Astrocyte of the hippocampus (primary cell): ENCODE measurements around the gene PPP4R4.
"Not testable (repeated sequence)": the region's sequence is repeated elsewhere in the genome, so short reads cannot be mapped to it uniquely, and the experiment has no call there.

Experiments
- DNase-seq: peaks from one replicate; pipeline ENCODE4 v3.0.0; 2011; ENCODE audit warnings: low read depth, low spot score

PPP4R4 gene

GRCh38 chr14:94269156-94269555 is 95.0 kb downstream of the PPP4R4 start:
- no peak for DNase-seq

DNA sequence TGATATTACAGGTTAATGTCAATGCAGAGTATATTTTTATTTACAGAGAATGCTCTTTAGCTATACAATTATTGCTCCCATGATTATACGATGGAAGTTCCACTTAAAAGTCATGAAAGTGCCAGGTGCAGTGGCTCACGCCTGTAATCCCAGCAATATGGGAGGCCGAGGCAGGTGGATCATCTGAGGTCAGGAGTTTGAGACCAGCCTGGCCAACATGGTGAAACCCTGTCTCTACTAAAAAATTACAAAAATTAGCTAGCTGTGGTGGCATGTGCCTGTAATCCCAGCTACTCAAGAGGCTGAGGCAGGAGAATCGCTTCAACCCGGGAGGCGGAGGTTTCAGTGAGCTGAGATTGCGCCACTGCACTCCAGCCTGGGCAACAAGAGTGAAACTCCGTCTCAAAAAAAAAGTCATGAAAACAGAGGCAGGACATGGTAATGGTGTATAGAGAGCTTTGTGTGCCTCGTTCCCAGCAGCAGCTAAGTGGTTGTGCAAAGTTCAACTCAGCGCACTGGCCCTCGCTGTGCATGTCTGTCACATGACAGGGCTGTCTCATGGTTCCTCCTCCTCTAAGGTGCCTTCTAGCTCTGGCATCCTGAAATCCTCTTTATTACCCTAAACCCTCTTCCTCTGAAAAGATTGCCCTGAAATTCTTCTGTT is 102.9 kb downstream of the PPP4R4 start:
- DNase-seq: not testable (repeated sequence)

DNA sequence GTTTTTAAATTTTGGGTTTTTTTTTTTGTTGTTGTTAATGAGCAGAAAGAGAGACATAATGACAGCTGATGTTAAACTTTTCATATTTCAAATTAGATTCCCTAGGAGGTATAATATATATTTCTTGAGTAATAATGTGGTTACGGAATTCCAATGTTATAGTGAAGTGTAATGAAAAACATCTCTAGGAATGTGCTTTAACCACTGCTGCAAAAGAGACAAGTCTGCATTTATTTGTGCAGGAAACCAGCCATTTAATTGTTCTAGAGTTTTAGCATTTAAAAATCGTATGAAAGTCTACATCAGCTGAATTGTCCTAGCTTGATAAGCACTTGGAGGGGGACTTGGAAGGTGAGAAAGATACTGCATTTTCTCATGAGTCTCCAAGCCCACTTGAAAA is 104.6 kb downstream of the PPP4R4 start:
- no peak for DNase-seq

- no peak for DNase-seq
Measured at GRCh38 chr14:94282991-94283723, 109.0 kb downstream of the PPP4R4 start.

DNA sequence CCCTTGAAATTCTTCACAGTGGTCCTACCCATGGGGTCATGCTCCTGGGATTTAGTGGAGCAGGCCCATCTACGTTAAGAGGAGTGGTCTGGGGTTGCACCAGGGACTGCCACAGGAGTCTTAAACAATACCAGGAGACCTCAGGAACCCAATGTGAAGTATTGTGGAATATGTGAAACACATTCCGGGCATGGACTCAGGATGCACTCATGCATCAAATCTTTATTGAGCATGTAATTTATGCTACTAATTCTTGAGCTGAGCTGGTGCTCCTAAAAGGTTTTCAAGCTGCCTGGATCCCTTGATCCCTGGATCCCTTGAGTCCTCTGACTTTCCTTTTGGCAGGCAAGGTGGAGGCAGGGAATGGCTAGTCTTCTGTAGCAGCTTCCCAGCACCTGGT is 110.1 kb downstream of the PPP4R4 start:
- DNase-seq: peak; percentile 48

GRCh38 chr14:94285158-94285557 is 111.0 kb downstream of the PPP4R4 start:
- no peak for DNase-seq

DNA sequence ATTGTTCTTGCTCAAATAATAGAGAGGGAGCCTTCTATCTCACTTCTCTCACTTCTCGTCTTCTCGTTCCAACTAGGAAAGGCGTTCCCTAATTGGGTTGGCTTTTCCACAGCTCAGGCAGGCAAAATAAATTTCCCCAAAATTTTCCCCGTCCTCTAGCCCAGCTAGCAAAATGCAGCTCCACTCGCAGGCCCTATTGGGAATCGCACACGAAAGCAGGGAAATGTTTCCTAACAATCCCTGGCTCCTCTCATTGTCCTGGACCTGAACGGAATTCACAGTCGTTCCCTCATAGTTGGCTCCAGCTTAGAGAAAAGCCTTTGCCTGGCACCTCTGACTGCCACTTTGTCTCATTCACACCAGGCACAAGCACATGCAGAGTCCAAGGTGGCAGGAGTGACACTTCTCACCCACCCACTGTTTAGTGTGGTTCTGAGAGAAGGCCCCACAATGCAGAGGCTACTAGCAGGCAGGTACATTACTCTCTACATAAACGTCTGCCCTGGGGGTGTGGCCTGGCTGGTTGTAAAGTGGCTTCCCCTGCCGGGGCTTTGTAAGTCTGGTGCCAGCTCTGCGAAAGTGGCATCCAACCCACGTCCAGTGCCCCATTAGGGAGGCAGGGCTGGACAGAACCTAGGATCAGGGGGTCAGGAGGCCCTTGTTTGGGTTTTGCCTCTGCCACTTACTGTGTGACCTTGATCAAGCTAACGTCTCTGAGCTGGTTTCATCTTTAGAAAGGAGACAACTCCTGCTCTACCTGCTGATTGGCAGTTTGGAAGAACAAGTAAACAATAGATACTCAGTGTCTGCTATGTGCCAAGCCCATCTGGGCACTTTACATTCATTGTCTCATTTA is 114.7 kb downstream of the PPP4R4 start:
- DNase-seq: no peak

GRCh38 chr14:94290197-94290596 is 116.1 kb downstream of the PPP4R4 start:
- DNase-seq: no peak

DNA sequence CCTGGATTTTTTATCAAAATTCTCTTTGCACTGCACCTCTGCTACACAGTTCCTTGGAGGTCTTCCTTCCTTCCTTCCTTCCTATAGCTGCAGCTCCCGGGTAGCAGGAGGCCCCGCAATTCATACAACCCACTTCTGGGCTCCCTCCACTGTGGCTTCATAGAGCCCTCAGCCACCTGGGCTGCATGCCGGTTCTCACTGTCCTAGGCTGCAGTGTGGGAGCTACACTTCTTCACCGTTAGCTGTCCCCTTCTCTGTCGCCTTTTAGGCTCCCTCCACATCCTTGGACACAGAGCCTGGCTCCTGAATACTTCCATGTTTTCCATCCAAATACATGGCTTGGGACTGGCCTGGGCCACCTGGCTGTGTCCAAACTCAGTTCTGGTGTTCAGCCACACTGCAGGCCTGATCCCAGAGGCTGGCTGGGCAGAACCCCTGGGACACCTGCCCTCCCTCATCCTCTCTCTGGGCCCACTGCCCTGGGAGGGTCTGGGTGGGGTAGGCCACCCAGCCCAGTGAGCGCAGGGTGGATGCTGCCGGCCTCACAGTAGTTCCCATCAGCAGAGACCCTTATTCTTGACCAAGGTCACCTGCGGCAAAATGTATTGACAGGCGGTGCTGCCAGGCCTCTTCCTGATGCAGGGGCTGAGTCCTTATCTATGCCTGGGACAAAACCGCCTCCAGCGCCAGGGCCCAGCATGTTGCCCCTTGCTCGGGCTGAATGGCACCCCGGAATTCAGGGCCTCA is 117.2 kb downstream of the PPP4R4 start:
- no peak for DNase-seq

- DNase-seq: no peak
Measured at GRCh38 chr14:94291906-94292525, 117.9 kb downstream of the PPP4R4 start.

DNA sequence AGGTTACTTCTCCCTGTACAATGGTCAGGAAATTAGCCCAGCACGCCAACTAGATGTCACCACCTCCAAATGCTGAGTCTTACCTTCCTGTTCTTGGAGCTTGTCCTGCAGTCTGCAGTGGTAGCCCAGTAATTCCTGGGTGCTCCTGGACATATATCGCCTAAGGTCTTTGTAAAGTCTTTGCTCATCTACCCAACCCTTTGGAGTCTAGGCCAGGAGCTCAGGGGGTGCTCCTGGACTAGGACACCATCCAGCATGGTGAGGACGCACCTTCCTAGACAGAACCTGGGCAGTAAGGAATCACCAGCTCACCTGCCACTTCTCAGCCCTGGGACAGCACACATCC is 118.4 kb downstream of the PPP4R4 start:
- no peak for DNase-seq

DNA sequence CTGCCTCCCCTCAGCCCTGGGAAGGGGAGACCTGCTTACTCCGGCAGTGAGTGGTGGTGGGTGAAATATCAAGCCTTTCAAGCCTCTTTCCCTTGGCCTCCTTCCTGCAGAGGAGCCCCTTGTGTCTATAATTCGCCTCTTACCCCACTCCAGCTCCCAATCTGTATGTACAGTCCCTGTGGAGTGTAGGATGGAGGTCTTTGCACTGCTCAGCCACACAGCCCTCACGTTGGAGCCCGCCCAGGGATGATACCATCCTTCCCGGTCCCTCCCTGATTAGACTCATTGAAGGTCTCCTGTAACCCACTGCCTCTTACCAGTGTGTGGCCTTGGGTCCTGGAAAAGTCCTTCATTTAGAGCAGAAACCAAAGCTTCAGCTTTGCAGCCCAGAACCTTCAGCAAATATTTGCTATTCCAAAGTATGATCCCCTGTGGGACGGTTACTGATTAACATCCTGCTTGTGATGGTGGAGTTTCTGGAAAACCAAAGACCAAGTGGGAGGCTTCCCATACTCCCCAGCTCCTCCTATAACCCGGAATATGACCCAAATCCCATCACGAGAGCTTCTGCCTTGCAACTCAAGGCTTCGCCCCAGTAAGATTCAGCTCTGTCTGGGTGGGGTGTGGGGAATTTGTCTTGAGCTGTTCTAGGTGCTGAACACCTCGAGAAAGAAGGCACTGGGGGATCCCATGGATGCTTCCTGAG is 118.9 kb downstream of the PPP4R4 start, which contains the start of gene SERPINA10:
Gene SERPINA10 (minus strand): TSS at position 397 of the 706 bp plus-strand sequence. CDS start 2,675 bp downstream, outside the sequence.
- no peak for DNase-seq

GRCh38 chr14:94293578-94293924 is 119.4 kb downstream of the PPP4R4 start:
- no peak for DNase-seq

DNA sequence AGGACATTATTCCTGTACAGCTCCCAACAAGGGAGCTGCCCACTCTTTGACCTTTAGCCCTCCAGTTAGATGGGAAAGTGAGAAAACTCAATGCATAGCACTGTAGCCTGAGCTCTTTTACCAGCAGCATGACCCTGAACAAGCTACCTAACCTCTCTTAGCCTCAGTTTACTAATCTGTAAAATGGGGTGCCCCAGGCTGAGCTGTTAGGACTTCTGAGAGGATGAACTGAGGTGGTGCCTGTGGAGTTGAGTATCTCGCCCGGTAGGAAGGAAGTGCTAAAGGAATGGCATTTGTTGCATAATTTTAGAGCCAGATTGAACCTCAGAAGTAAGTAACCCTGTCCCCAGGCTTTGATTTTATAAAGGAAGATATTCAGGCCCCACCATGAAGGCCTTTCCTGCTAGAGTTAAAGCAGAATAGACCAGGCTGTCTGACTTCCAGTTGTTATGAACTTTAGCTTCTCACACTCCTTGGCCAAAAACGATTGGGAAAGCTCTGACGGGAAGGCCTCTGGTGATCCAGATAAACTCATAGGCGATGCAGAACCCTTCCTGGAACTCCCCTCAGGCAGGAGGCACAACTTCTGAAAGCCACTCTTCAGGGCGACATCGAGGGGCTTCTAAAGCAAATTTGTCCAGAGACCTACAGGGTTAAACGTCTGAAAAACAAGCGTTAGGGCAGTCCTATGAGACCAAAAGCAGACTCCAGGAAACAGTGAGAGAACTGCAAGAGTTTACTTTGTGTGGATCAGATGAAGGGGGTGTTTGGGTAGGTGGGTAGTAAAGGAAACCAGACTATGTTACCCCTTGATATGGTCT is 121.4 kb downstream of the PPP4R4 start:
- DNase-seq: no peak

DNA sequence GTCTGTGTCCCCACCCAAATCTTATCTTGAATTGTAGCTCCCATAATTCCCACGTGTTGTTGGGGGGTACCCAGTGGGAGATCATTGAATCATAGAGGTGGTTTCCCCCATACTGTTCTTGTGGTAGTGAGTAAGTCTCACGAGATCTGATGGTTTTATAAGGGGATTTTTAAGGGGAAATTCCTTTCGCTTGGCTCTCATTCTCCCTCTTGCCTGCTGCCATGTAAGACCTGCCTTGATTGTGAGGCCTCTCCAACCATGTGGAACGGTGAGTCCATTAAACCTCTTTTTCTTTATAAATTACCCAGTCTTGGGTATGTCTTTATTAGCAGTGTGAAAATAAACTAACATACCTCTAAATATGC is 122.0 kb downstream of the PPP4R4 start:
- not testable (repeated sequence) for DNase-seq

DNA sequence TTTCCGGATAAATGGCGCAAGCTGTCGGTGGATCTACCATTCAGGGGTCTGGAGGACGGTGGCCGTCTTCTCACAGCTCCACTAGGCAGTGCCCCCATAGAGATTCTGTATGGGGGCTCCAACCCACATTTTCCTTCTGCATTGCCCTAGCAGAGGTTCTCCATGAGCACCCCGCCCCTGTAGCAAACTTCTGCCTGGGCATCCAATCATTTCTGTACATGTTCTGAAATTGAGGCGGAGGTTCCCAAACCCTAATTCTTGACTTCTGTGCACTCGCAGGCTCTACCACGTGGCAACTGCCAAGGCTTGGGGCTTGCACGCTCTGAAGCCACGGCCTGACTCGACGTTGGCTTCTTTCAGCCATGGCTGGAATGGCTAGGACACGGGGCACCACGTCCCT is 124.0 kb downstream of the PPP4R4 start:
- no peak for DNase-seq

GRCh38 chr14:94303111-94303510 is 129.0 kb downstream of the PPP4R4 start:
- DNase-seq: no peak

- no peak for DNase-seq
Measured at GRCh38 chr14:94304243-94304642, 130.1 kb downstream of the PPP4R4 start.

GRCh38 chr14:94305620-94306019 is 131.5 kb downstream of the PPP4R4 start:
- DNase-seq: no peak
